GM12878 (cell line): Measurements from ENCODE around the gene HNRNPLL. TPM values are rescaled to one million over a fixed set of nuclear protein-coding genes. Genes with fewer than 3 reads are reported as not detected.
A peak's percentile ranks its signal among the peaks of the same experiment; 100 is the strongest.

ENCODE experiments used
- ATAC-seq: fragments of 200-7000 bp; cut with Tn5 transposase; 3 replicates; pipeline ENCODE4 v1.9.1; 2020; ENCODE audit warnings: mild to moderate bottlenecking, moderate library complexity
- BruUV-seq: library from RNA; stranded (reverse); fragments of 400-500 nt; replicated peaks from 2 replicates; lab custom pipeline; 2021; lab: Mats Ljungman, UMichigan
- CTCF ChIA-PET: fragments of 300-600 bp; sonication (Branson Sonifier 250); formaldehyde crosslinking; extraction: SDS; loops from one replicate; lab custom pipeline; 2021; ENCODE audit warnings: inconsistent platforms; lab: Yijun Ruan, JAX
- POLR2A ChIA-PET: fragments of 350-600 bp; formaldehyde crosslinking; extraction: SDS; loops from one replicate; lab custom pipeline; 2021; ENCODE audit warnings: inconsistent platforms; lab: Charles Lee
- RAD21 ChIA-PET: fragments of 300-600 bp; sonication (Branson Sonifier 250); formaldehyde crosslinking; loops from one replicate; lab custom pipeline; 2023; ENCODE audit warnings: antibody characterized with exemption; ENCODE audit not compliant: unreplicated experiment; lab: Charles Lee
- SMC1A ChIA-PET: fragments of 300-600 bp; sonication (Branson Sonifier 250); formaldehyde crosslinking; loops from one replicate; lab custom pipeline; 2023; ENCODE audit not compliant: unreplicated experiment, uncharacterized antibody; lab: Charles Lee
- DNase-seq: peaks from one replicate; pipeline ENCODE4 v3.0.0-alpha.2; 2011; ENCODE audit warnings: low read depth, low spot score
- FAIRE-seq: peaks from 3 replicates; lab custom pipeline; 2011; peaks lifted over from hg19 to GRCh38; lab: Jason Lieb, UNC
- H2AFZ ChIP-seq: 2 replicates; pipeline ENCODE4 v1.6.0; 2011; ENCODE audit warnings: low read depth, low read length, control low read depth; ENCODE audit not compliant: control insufficient read depth
- H3K27ac ChIP-seq: 2 replicates; pipeline ENCODE4 v1.5.1; 2011; ENCODE audit warnings: control low read depth; ENCODE audit not compliant: control insufficient read depth, insufficient read depth
- H3K27me3 ChIP-seq, 2 experiments: replicated peaks in 1 of 2; 2 replicates each; pipeline versions ENCODE4 v1.6.0 to v1.6.1; 2011; ENCODE audit warnings: low read length in 1 of 2; ENCODE audit not compliant: control insufficient read depth in 2 of 2, insufficient read depth in 2 of 2
- H3K36me3 ChIP-seq, 2 experiments: 2 replicates each; pipeline ENCODE4 v1.5.1; 2011; ENCODE audit warnings: low read length in 1 of 2; ENCODE audit not compliant: control insufficient read depth in 2 of 2, insufficient read depth in 2 of 2
- H3K4me1 ChIP-seq: 2 replicates; pipeline ENCODE4 v1.6.1; 2011; ENCODE audit warnings: mild to moderate bottlenecking, low read length, moderate library complexity, mixed read lengths; ENCODE audit not compliant: control insufficient read depth, insufficient read depth
- H3K4me2 ChIP-seq: 2 replicates; pipeline ENCODE4 v1.6.0; 2011; ENCODE audit warnings: control low read depth; ENCODE audit not compliant: control insufficient read depth, insufficient read depth
- H3K4me3 ChIP-seq: fragments of 200-600 bp; sonication (generic); 2 replicates; pipeline ENCODE4 v1.5.1; 2016
- H3K79me2 ChIP-seq: 2 replicates; pipeline ENCODE4 v1.6.0; 2011; ENCODE audit warnings: low read length; ENCODE audit not compliant: control insufficient read depth, insufficient read depth
- H3K9ac ChIP-seq: 2 replicates; pipeline ENCODE4 v1.8.0; 2011; ENCODE audit warnings: low read length, control low read depth, mixed read lengths; ENCODE audit not compliant: control insufficient read depth, insufficient read depth
- H3K9me3 ChIP-seq: replicated peaks from 3 replicates; pipeline ENCODE4 v1.5.1; 2011; ENCODE audit warnings: mild to moderate bottlenecking, low read length; ENCODE audit not compliant: control insufficient read depth, insufficient read depth
- H4K20me1 ChIP-seq: 2 replicates; pipeline ENCODE4 v1.6.0; 2011; ENCODE audit not compliant: control insufficient read depth, insufficient read depth
- ATF2 ChIP-seq: IDR thresholded peaks from 2 replicates; pipeline ENCODE4 v1.6.1; 2012; ENCODE audit warnings: low read length, inconsistent platforms
- BCL11A ChIP-seq: IDR thresholded peaks from 2 replicates; pipeline ENCODE4 v1.6.1; 2011; ENCODE audit warnings: low read depth, low read length
- BCLAF1 ChIP-seq: fragments of 450-650 bp; IDR thresholded peaks from 2 replicates; pipeline ENCODE4 v1.6.1; 2017; ENCODE audit warnings: antibody characterized with exemption, mild to moderate bottlenecking, moderate library complexity
- CREM ChIP-seq: IDR thresholded peaks from 2 replicates; pipeline ENCODE4 v1.6.1; 2014; ENCODE audit warnings: antibody characterized with exemption, low read depth
- DPF2 ChIP-seq: fragments of 450-650 bp; IDR thresholded peaks from 2 replicates; pipeline ENCODE4 v1.6.1; 2017; ENCODE audit warnings: mild to moderate bottlenecking
- EED ChIP-seq: sonication (generic); IDR thresholded peaks from 2 replicates; pipeline ENCODE4 v1.6.1; 2016; ENCODE audit warnings: antibody characterized with exemption, low read depth
- NFIC ChIP-seq: IDR thresholded peaks from 2 replicates; pipeline ENCODE4 v1.6.1; 2012; ENCODE audit warnings: low read depth, mild to moderate bottlenecking, inconsistent platforms, low read length, moderate library complexity
- PAX8 ChIP-seq: fragments of 450-650 bp; IDR thresholded peaks from 2 replicates; pipeline ENCODE4 v1.6.1; 2017; ENCODE audit warnings: mild to moderate bottlenecking, moderate library complexity
- SIN3A ChIP-seq: IDR thresholded peaks from 2 replicates; pipeline ENCODE4 v1.6.1; 2012; ENCODE audit warnings: low read depth, low read length, improper control_type of control experiment
- SP1 ChIP-seq: IDR thresholded peaks from one replicate; pipeline ENCODE4 v1.6.1; 2011; ENCODE audit warnings: low read depth, low read length
- STAT3 ChIP-seq: IDR thresholded peaks from 2 replicates; pipeline ENCODE4 v1.6.1; 2011; ENCODE audit warnings: low read depth, low read length, improper control_type of control experiment
- TCF7 ChIP-seq: IDR thresholded peaks from 2 replicates; pipeline ENCODE4 v1.6.1; 2014; ENCODE audit warnings: antibody characterized with exemption, borderline replicate concordance
- USF2 ChIP-seq: IDR thresholded peaks from 2 replicates; pipeline ENCODE4 v1.6.1; 2011; ENCODE audit warnings: low read depth, low read length, improper control_type of control experiment, borderline replicate concordance
- ZNF207 ChIP-seq: fragments of 450-650 bp; IDR thresholded peaks from 2 replicates; pipeline ENCODE4 v1.6.1; 2014; ENCODE audit warnings: antibody characterized with exemption, mild to moderate bottlenecking, borderline replicate concordance
- ZNF592 ChIP-seq: fragments of 450-650 bp; IDR thresholded peaks from 2 replicates; pipeline ENCODE4 v1.6.1; 2017; ENCODE audit warnings: mild to moderate bottlenecking, moderate library complexity
- WGBS: methylation state at CpG from one replicate; pipeline ENCODE4 v1.1.6; 2016; ENCODE audit warnings: low lambda C conversion rate; ENCODE audit not compliant: insufficient replicate concordance, insufficient coverage; ENCODE audit errors: missing lambda C conversion rate; 5-methylcytosine and 5-hydroxymethylcytosine counted together
- in situ Hi-C: fragments of 300-500 bp; cut with MboI; formaldehyde crosslinking; loops from 9 replicates; pipeline ENCODE4 v1.14.3; 2018; ENCODE audit warnings: mixed read lengths
- intact Hi-C: fragments of 100-400 bp; cut with micrococcal nuclease; formaldehyde crosslinking; loops from one replicate; pipeline ENCODE4 v1.14.2; 2022; ENCODE audit not compliant: unreplicated experiment
- polyA plus RNA-seq, 11 experiments: library from polyadenylated mRNA; depleted of rRNA in 4 of 11; unstranded in 6 of 11; stranded (reverse) in 5 of 11; fragments of >200 nt; fragmentation: Nextera tagmentation in 4 of 11; fragmentation: Illumina TruSeq in 1 of 11; extraction: Ambion mirVana in 4 of 11; extraction: Trizol in 1 of 11; gene quantifications; 1 replicate in 1 of 11; 2 replicates in 10 of 11; pipeline versions ENCODE4 v1.2.1 to v1.2.3, GENCODE V29; 2011 to 2016; ENCODE audit warnings: inconsistent platforms in 2 of 11, missing spikeins in 2 of 11, low read depth in 1 of 11
- total RNA-seq, 4 experiments: library from RNA; depleted of rRNA in 3 of 4; stranded (reverse); fragments of >200 nt in 3 of 4; fragmentation: Illumina TruSeq in 1 of 4; extraction: Trizol in 1 of 4; gene quantifications; 2 replicates each; pipeline versions ENCODE4 v1.2.1 to v1.2.3, GENCODE V29; 2013 to 2021

Gene HNRNPLL
- total and polyA plus RNA-seq, 10 of the 15 experiments (the other 5 are each of a cell fraction or from before 2014, with no cell fraction given): 0.98 to 27.1 (median 2.9) TPM

- no peak for TF ChIP-seq USF2
- no peak for TF ChIP-seq BCLAF1
- TF ChIP-seq SIN3A: no peak; the same call in 1 of the 2 replicates
- TF ChIP-seq EED: peak; percentile 68; the same call in 1 of the 2 replicates
Observed at GRCh38 chr2:38602732-38603401, at the start of gene HNRNPLL (continued).

- FAIRE-seq: no peak
- Histone ChIP-seq H3K27ac (no peak overlapping the region), H3K9me3 (no peaks in the 10 kb centered on the region), H3K79me2 (no peaks in the 10 kb centered on the region), H2AFZ (no peak overlapping the region), H3K4me3 (no peak overlapping the region), H3K9ac (no peak overlapping the region), H3K4me2 (no peak overlapping the region), H3K36me3 (no peaks in the 10 kb centered on the region), H4K20me1 (no peaks in the 10 kb centered on the region), H3K4me1 (peaks cover 21% of the 10 kb centered on the region), H3K27me3 (no peaks in the 10 kb centered on the region)
- intact Hi-C loops (loop anchor here (5.0 kb wide), 1 partner anchor 43 kb away; no protein-coding TSS in a partner anchor), in situ Hi-C loops (no loop called here)
- ChIA-PET RAD21 (no interaction called here), CTCF (no interaction called here), POLR2A (no interaction called here), SMC1A (interaction anchor here (0.9 to 1.0 kb wide), 2 partner anchors 13 to 73 kb away, joined by 3 read pairs; no protein-coding TSS in a partner anchor)
- no peak for ATAC-seq
- WGBS: 97% methylated on average over 2 of the region's 2 CpGs
- no peak for DNase-seq
- BruUV-seq: no TSS peak
- TF ChIP-seq STAT3: no peak
- TF ChIP-seq BCL11A: no peak
- TF ChIP-seq SP1: no peak
- no peak for TF ChIP-seq ZNF592
- TF ChIP-seq TCF7: no peak
- no peak for TF ChIP-seq CREM
- no peak for TF ChIP-seq NFIC
- TF ChIP-seq ATF2: no peak
- TF ChIP-seq DPF2: no peak
- no peak for TF ChIP-seq ZNF207
- TF ChIP-seq PAX8: no peak
Observed at GRCh38 chr2:38650717-38651116, 48.0 kb upstream of the HNRNPLL start.
